HG02852 (cell line): ENCODE measurements around the gene RAB6B.
"Not testable (repeated sequence)": the region's sequence is repeated elsewhere in the genome, so short reads cannot be mapped to it uniquely, and the experiment has no call there.

Source experiments
- ATAC-seq: cut with Tn5 transposase; IDR thresholded peaks from one replicate; pipeline ENCODE4 v1.9.1; 2021; ENCODE audit warnings: mild to moderate bottlenecking, moderate library complexity; ENCODE audit not compliant: unreplicated experiment

The RAB6B gene

DNA sequence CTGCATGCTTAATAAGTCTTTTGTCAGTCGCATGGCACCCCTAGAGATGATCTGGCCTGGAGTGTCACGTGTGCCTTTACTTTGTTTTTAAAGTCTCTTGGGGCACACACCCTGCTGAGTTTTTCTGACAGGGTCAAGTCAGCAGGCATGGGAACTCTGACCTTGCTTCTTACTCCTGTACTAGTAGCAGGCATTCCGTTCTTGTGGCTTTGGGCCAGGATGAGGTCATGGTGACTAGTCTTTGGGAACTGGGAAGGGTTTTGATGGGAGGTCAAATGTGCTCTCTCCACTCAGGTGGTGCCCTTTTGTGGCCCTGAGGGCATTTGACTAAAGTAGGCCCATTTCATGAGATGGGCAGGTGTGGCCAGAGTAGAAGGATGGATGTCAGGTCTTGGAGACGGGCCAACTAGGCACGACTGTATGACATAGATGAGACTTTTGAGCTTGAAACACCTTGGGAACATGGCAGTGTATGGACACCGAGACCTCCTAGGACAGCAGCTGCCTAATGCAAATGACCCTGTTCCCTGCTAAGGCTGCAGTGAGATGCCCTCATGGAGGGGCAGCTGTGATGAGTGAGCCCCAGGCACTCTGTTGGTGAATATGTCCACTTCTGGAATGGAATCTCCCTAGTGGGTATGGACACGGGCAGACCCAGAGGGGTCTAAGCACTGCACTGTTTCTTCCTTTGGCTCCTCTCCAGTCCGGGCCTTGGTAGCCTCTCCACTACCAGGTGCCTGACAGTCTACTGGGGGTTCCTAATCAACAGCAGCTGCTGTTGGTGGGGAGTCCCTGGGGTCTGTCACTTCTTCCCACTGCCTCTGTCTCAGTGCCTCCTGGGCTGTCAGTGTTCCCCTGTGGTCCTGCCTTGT, 73.7 kb downstream of the RAB6B start:
- ATAC-seq = no peak

DNA sequence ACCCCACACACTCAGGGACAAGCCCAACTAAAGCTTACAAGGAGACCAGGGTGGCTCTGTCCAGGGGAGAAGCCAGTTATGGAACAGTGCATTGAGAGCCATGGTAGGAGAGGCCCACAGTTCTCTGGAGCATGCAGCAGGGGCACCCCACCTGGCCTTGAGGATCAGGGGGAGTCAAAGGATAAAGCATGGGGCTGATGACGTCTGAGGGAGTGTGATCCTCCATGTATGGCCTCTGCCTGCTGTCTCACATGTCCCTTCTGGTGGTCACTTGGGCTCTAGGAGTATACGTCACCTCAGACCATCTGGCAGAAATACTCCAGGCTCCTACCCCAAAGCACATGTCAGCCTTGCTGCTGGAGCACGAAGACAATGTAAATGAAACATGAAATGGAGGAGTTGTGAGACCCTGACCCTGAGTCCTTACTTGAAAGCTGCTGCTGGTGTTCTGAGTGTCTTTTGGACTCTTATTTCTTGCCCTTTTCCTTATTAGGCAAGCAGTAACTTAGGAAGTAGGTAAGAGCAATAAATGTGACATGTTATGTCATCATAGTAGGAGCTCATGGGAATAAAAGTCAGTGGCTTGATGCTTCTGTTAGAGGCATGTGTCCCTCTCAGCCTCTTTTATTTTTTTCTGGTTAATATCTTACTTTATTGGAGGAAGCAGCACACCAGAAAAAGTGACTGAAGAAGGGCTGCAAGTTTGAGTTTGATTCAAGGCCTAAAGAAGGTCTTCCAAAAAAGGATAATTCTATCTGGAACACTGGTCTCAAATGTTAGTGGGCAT, 74.6 kb downstream of the RAB6B start:
- ATAC-seq = no peak

DNA sequence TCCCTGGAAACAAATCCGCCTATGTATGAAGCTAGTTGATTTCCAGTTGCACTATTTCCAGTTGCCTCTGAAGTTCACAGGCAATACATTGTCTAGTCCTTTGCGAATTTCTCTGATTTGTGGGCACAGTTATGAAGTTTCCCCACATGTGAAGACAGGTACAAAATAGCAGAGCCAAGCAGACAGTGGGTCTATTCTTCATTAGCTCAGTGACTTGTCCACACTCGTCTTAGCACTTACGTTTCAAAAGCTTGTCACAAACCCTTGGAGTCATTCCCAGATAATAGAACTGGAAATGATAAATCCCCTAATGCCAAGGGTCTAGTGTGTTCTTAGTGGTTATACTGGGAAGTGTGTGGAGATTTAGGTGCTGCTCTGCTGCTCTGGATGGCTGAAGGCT, 75.6 kb downstream of the RAB6B start:
- no peak for ATAC-seq

DNA sequence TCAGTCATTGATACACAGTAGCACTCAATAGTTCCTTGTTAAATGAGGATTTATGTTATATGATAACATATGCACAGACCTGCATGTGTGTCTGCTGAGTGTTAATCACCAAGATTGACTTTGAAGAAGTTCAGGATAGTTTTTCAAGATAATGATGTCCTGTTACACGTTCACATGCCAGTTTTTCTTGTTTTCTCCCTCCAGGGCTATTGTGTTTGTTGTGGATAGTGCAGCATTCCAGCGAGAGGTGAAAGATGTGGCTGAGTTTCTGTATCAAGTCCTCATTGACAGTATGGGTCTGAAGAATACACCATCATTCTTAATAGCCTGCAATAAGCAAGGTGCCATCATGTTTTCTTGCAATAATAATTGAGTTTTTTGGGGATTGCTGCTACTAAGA, 80.3 kb downstream of the RAB6B start:
- no peak for ATAC-seq

DNA sequence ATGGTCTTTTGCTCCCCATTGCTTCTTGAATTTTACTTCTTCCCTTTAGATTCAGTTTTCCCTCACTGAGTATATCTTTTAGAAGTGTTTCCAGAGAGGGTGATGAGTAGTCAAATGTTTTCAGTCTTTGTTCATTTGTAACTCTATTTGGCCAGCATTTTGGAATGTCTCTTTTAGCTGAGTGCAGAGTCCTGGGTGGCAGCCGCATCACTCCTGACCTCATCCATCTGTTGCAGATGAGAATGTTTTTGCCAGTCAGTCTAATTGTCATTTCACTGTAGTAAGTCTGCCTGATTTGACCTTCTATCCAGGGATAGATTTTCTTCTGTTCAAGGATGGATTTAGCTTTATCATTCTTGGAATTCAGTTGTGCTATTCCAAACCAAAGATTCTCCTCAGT, 82.8 kb downstream of the RAB6B start:
- ATAC-seq = no peak

DNA sequence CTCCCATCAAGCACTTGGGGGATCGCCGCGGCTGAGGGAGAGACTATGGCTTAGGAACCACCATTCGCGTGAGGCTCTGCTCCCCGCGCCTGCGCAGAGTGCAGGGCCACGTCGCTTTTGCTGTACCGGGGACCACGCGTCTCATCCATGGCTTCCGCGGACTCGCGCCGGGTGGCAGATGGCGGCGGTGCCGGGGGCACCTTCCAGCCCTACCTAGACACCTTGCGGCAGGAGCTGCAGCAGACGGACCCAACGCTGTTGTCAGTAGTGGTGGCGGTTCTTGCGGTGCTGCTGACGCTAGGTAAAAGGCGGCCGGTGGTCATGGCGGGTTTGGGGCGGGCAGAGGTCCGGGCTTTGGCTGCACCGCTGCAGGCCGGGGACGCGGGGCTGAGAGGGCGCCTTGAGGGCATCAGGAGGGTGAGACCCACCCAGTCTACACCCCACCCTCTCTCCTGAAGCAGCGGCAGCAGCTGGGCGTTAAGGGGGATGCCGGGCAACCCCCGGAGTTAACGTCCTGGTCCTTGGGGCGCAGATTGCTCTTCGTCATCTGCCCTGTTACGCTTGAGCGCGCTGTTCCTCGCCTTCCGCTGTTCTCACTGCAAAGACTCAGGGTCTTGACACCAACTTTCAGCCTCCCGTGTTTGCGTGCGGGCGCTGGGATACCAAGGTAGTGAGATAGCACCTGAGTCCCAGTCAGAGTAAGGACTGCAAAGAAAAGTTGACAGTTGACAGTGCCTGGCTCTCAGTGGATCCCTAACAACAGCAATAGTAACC, 89.8 kb downstream of the RAB6B start, which contains the start of gene SRPRB:
Gene SRPRB, plus strand, starts transcription at position 114 of the 774 bp plus-strand sequence. Its CDS starts 34 bp downstream, at position 148.
- ATAC-seq = peak; percentile 97

DNA sequence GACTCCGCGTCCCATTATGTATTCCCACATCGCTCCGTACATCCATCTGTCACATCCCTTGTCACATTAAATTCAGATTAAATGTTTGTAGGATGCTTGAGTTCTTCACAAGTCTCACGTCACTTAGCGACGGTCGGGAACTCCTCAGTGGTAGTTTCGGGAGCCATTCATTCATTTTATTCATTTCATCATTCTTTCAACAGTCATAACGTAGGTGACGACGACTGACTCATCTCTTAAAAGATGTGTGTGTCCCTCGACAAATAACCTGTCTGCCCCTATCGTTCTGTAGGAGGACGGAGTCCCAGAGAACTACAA, 90.3 kb downstream of the RAB6B start:
- no peak for ATAC-seq

DNA sequence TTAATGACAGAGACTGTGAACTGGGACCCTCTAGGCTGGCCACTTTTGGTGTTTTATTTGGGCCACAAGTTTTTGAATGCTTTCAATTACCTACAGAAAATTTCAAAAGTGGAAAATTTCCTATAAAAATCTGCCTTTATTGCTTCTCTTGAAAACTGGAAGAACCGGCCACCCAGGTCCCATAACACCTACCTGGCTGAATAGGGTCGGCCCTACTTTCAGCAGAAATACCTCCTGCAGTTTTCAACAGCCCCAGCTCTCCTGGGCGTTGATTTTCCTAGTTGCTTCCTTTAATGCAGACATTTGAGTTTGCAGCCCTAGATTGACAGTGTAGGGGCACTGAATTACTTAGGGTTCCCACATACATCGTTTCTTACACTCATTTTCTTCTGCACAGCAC, 90.8 kb downstream of the RAB6B start:
- ATAC-seq = no peak

DNA sequence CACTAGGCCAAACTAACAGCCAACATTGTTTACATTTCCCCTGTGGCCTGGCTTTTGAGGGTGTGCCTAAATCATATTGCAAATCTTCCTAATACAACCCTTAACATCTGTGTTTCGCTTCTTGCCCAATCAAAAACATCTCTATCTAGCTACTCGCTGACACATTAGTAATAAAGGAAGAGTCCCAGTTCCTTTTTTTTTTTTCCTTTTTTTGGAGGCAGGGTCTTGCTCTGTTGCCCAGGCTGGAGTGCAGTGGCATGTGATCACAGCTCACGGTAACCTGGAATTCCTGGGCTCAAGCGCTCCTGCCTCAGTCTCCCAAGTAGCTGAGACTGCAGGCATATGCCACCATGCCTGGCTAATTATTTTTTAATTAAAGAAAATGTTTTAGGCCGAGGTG, 92.2 kb downstream of the RAB6B start:
- no peak for ATAC-seq

DNA sequence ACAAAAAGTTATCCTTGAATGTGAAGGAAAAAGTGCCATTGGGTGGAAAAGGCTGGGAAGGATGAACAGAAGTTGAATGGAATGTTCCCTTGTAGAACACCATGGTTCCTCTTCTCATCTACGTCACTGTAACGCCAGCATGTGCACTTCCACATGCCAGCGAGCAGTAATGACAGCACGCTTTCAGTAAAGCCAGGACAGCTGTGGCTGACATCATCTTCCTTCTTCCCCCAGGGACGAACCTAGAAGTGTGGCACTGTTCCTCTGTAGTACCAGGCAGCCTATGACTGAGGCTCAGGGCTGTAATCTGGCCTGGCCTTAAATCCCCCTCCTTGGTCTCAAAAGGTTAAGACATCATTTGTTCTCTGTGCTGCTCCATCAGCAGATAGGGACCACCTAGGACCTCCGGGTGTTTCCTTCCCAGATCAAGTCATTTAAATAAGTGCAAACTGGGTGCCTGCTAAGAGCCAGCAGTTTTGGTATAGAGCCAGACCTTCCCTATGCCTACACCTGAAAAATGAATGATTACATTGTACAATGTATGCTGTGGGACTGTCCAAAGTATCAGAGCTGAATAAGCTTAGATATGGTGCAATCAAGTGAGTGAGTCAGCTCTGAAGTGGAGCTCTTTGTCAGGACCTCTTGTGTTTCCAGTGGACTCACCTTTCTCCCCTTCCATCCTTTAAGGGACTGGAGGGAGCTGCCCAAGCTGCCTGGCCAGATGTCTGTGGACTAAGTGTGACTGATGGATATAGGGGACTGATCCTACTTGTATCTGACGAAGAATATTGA, 95.7 kb downstream of the RAB6B start:
- ATAC-seq = no peak

DNA sequence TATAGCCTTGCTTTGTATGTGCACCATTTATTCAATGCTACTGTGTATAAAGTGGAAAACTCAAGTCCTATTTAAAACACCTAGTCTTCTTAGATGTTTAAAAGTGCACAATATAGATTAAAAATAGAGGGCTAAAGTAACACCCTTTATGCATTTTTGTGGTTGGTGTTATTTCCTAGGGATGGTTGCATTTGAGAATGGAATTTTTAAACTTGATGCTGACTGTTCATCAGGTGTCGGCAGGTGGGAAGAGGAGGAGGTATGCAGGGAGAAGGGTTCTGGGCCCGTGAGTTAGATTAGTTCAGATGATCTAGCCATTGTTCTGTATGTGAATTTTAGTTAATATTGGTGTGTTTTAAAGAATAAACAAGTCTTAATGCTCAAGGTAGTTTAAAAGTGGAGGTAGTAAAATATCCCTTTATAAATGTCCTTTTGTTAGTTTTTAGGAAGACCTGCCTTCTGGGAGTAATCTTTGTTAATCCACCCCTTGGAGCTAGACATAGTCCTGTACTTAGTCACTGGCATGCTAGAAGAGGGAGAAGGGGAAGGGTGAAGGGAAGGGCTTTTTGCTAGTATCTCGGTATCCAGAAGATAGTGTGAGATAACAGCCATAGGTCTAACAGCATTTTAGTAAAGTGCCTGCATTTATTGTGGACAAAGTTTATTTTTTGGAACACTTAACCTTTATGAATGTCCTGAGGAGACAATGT, 98.1 kb downstream of the RAB6B start:
- no peak for ATAC-seq

DNA sequence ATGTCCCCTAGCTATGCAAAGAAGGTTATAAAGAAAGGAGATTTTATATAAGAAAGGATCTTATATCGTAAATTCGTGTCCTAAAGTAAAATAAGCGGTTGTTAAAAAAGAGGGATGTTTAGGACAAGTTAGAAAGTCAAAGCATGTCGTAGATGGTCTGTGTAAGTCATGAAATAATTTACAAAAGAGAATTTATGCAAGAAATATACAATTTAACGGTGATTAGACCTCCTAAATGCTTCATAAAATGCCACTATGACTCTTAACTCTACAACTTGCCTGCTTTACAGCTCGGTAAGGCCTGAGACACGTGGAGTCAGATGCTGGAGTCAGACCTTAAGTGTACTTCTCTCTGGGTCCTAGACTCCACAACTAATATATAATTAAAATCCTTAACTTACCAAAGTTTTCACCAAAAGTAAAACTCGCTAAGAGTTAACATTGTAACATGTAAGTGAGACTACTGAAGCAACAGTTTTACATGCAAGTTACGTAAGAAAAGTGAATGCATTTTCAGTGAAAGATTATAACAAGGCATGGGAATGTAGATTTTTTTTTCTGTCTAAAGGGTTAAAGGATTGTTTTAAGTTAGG, 103.4 kb downstream of the RAB6B start:
- no peak for ATAC-seq

DNA sequence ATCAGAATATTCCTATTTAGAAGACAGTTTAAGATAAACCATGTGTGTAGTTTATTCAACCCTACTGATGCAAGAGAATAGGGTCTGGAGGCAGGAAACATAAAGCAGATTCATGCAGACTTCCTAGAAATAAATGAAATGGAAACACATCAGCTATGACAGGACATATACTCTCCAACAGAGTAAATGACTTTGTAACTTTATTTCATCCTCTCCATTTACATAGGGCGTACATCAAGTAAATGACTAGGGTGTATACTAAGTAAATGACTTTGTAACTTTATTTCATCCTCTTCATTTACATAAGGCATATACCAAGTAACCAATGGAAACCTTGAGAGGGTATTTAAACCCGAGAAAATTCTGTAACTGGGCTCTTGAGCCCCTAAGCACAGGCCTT, 107.7 kb downstream of the RAB6B start:
- no peak for ATAC-seq

DNA sequence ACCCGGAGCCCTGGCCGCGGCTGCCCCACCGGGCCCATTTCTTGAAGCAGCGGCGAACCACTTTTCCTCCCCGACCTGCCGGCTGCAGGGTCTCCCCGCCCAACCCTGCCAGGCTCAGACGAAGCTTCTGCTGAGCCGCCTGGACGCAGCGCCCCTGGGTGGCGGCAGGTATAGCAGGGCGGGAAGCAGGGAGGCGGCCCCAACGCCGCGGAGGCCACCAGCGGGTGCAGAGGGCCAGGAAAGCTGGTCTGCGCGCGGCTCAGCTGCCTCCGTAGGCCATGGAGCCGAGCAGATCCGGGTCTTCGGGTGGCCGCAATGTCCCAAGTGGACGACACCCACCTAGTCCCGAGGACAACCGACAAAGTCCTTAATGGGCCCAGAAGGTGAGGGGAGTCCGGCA, 111.9 kb downstream of the RAB6B start:
- no peak for ATAC-seq

DNA sequence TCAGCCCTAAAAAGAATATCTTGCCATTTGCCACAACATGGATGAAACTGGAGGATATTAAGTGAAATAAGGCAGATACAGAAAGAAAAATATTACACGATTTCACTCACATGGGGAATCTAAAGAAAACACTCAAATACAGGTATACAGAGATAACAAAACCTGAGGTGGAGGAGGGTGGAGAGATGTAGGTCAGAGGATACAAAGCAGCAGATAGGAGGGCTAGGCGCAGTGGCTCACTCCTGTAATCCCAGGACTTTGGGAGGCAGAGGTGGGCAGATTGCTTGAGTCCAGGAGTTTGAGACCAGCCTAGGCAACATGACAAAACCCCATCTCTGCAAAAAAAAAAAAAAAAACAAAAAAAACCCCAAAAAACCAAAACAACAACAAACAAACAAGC, 113.2 kb downstream of the RAB6B start:
- ATAC-seq = no peak

DNA sequence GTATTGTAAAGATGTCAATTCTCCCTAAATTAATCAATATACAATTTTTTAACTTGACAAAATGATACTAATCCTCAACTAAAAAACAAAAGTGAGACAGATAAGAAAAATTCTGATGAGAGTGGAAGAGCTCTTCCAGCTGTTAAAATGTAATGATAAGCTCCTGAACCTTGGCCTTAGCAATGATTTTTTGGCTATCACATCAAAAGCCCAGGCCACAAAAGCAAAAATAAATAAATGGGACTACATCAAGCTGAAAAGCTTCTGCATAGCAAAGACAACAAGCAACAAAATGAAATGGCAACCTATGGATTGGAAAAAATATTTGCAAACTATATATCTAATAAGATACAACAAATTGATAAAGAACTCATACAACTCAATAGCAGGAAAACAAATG, 114.1 kb downstream of the RAB6B start:
- no peak for ATAC-seq

DNA sequence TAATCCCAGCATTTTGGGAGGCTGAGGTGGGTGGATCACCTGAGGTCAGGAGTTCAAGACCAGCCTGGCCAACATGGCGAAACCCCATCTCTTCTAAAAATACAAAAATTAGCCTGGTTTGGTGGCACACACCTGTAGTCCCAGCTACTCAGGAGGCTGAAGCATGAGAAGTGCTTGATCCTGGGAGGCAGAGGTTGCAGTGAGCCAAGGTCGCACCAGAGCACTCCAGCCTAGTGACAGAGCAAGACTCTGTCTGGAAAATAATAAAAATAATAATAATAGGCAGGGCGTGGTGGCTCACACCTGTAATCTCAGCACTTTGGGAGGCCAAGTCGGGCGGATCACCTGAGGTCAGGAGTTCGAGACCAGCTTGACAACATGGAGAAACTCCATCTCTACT, 114.9 kb downstream of the RAB6B start:
- not testable (repeated sequence) for ATAC-seq

DNA sequence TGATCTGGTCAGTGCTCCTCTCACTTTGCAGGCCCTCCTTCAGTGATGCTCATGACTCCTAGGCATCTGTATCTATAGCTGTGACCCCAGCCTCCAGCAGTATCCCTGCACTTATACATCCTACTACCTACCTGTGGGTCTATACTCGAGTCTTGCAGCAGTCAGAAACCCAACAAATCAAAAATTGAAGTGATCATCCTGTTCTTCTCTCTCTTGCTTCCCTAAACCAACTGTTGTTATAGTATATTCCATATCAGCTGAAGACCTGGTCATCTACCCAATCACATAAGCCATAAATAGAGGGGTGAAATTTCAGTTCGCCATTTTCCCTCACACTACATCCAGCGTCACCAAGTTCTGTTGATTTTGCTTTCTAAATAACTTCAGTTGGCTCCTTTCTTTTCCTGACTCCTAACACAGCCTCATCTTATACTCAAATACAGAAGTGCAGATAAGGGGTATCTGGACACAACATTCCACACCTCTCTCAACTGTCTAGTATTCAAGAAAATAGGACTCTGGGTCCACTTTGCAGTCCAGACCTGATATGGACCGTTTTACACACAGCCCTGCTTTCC, 116.0 kb downstream of the RAB6B start:
- no peak for ATAC-seq

DNA sequence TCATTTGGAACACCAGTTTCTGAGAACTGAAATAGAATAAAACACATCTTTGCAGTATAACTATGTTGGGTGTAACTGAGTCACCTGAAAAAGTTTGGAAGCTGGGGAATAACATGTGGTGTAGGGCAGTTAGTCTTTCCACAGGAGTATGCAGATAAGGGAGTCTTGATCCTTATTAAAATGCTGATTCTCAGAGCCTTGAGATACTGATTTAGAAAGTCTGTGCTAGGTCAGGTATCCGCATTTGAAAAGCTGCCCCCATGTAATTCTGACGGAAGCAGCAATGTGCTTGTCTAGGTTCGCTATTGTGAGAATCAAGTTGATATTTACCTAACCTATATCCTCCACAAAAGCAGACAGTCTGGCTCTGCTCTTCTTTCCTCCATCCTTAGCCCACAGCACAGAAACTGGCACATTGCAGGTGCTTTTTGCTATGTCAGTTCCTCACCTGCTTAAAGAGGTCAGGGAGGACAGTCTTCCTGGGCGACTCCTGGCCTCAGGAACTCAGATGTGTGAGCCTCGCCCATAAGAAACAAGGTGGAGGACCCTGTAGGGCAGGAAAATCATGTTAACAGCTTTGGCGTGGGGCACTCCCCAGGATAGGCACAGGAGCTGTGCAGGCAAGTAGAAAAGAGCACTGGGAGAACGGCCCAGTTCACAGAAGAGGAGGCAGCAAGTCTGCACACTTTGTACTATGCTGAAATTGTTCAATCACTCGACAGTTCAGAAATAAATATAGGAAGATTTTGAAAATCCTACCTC, 117.7 kb downstream of the RAB6B start:
- no peak for ATAC-seq
